ENCODE results near the gene WFIKKN1. TPM values are rescaled to one million over a fixed set of nuclear protein-coding genes. Genes with fewer than 3 reads are reported as not detected.

WFIKKN1 gene
- total and polyA plus RNA-seq, 7 donors, result 0.30 to 2.0 (median 0.36) TPM

DNA sequence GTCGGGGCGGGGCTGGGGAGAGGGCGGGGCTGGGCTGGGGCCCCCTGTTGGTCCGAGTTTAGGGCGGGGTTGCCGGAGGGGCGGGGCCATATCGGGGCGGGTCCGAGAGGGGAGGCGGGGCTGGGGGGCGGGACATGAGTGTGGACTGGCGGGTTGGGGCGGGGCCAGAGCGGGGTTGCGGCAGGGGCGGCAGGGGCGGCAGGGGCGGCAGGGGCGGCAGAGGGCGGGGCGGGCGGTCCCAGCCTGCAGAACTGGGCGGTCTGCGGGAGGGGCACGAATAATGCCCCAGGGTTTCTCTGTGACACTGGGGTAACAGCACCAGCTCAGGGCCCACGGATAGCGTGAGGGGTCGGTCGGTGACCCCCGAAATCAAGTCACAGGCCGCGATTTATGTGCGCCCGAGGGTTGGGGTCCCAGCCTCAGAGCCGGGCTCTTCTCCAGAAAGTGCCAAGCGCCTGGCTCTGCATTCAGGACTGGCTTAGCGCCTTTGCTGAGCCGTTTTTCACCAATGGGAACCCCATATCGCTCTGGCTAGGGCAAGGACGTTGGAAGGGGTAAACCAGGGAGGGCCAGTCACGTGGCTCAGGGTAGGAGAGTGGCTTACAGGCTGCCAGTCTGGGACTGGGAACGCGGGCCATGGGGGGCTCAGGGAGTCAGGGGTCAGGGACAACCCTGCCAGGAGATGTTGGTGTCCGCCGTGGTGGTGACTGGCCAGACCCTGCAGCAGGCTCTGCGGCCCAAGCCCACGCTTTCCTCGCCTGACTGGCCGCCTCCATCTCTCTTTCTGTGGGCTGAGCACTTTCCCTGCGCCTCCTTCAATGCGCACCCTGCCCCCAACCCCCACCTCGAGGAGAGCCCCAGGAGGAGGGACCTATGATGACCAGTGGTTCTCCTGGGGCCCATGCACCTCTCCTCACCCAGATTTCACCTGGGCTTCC, 6.6 kb downstream of the WFIKKN1 start:
- H3K4me1 ChIP-seq, result peaks cover 24% of the 10 kb centered on the region
- ATAC-seq (peak; percentile 79 to 82 (median 80)), DNase-seq (peak; percentile 93 to 96)
- 15 to 21% (median 15%) methylated on average over 33 to 53 of the region's 53 CpGs for WGBS, 3 donors
- peak overlapping the region; percentile 78 for H3K4me3 ChIP-seq
- intact Hi-C loops (cut with DNase I), result no loop called here
- no peaks in the 10 kb centered on the region for H3K27me3 ChIP-seq (ENCODE audit: insufficient read depth in 3 of 3, low read length in 2 of 3)
- H3K27ac ChIP-seq, result peak overlapping the region; percentile 90
- no peaks in the 10 kb centered on the region for H3K9me3 ChIP-seq
- TF ChIP-seq, protein P1, sequence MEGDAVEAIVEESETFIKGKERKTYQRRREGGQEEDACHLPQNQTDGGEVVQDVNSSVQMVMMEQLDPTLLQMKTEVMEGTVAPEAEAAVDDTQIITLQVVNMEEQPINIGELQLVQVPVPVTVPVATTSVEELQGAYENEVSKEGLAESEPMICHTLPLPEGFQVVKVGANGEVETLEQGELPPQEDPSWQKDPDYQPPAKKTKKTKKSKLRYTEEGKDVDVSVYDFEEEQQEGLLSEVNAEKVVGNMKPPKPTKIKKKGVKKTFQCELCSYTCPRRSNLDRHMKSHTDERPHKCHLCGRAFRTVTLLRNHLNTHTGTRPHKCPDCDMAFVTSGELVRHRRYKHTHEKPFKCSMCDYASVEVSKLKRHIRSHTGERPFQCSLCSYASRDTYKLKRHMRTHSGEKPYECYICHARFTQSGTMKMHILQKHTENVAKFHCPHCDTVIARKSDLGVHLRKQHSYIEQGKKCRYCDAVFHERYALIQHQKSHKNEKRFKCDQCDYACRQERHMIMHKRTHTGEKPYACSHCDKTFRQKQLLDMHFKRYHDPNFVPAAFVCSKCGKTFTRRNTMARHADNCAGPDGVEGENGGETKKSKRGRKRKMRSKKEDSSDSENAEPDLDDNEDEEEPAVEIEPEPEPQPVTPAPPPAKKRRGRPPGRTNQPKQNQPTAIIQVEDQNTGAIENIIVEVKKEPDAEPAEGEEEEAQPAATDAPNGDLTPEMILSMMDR (IDR thresholded peaks at IDR 0.05), result no peak
- H3K36me3 ChIP-seq (ENCODE audit: insufficient read depth in 1 of 2, low read depth in 1 of 2), result peaks cover 0 to 13% of the 10 kb centered on the region in 2 donors

DNA sequence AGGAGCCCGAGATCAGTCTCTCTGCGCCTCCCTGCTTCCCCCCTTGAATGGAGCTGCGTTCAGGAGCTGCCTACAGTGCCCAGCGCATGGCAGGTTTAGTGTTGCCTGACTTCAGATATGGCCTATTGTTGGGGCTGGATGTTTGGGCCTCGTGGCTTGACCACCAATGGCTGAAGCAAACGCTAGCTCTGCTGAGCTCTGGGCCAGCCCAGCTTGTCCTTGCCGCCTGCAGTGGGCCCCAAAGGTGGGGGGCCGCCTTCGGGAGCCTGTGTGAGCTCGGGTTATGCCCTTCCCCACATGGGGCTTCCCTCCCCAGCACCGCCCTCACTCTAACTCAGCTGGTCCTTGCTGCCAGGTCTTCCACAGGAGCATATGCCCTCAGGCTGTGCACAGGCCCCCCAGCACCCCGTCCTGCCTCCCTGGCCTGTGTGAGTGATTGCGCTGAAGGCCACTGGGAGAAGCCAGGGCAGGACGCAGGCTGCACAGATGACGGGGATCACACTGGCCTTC, 7.3 kb downstream of the WFIKKN1 start:
- peaks cover 0 to 13% of the 10 kb centered on the region in 2 donors for H3K36me3 ChIP-seq (ENCODE audit: insufficient read depth in 1 of 2, low read depth in 1 of 2)
- DNase-seq (no peak), ATAC-seq (no peak)
- no peaks in the 10 kb centered on the region for H3K27me3 ChIP-seq (ENCODE audit: insufficient read depth in 3 of 3, low read length in 2 of 3)
- TF ChIP-seq, protein P1 (IDR thresholded peaks at IDR 0.05), result no peak
- peaks cover 31% of the 10 kb centered on the region for H3K4me1 ChIP-seq
- H3K4me3 ChIP-seq, result peak overlapping the region; percentile 78
- WGBS, 3 donors, result 69 to 78% (median 78%) methylated on average over 15 of the region's 15 CpGs
- intact Hi-C loops (cut with DNase I), result no loop called here
- H3K27ac ChIP-seq, result peak overlapping the region; percentile 61
- no peaks in the 10 kb centered on the region for H3K9me3 ChIP-seq

DNA sequence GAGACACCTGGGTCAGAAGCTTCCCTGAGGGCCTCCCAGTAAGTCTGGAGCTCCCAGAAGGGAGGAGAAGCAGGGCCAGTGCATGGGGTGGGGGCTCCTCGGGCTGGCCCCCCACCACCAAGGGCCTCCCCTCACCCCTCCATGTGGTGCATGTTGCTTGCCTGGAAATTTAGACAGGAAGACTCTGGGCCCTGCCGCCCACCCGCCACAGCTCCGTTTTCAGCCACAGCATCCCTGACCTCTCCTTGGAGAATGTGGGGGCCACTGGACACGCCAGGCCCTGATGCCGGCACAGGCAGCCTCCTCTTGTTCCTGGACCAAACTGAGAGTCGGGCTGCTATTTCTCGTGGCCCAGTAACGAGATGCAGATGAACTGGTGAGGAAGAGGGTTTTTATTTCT, 8.1 kb downstream of the WFIKKN1 start:
- ATAC-seq, result no peak
- H3K27me3 ChIP-seq (ENCODE audit: insufficient read depth in 3 of 3, low read length in 2 of 3), result no peaks in the 10 kb centered on the region
- TF ChIP-seq, protein P1 (IDR thresholded peaks at IDR 0.05), result no peak
- 66 to 80% (median 71%) methylated on average over 7 to 9 of the region's 9 CpGs for WGBS, 3 donors
- intact Hi-C loops (cut with DNase I), result loop anchor here in 1 of 2 donors (1.0 kb wide), 1 partner anchor 20 kb away; no protein-coding TSS in a partner anchor
- peaks cover 0 to 7% of the 10 kb centered on the region in 2 donors for H3K36me3 ChIP-seq (ENCODE audit: insufficient read depth in 1 of 2, low read depth in 1 of 2)
- H3K27ac ChIP-seq, result peak overlapping the region; percentile 27
- H3K9me3 ChIP-seq, result no peaks in the 10 kb centered on the region
- no peak overlapping the region for H3K4me3 ChIP-seq
- peaks cover 38% of the 10 kb centered on the region for H3K4me1 ChIP-seq
- no peak for DNase-seq

GRCh38 chr16:640614-641013, 9.8 kb downstream of the WFIKKN1 start:
- Histone ChIP-seq H3K4me1 (peaks cover 45% of the 10 kb centered on the region), H3K4me3 (no peak overlapping the region), H3K36me3 (ENCODE audit: insufficient read depth in 1 of 2, low read depth in 1 of 2) (peaks cover 0 to 5% of the 10 kb centered on the region in 2 donors), H3K27me3 (ENCODE audit: insufficient read depth in 3 of 3, low read length in 2 of 3) (no peaks in the 10 kb centered on the region), H3K27ac (peak overlapping the region; percentile 46), H3K9me3 (no peaks in the 10 kb centered on the region)
- TF ChIP-seq, protein P1 (IDR thresholded peaks at IDR 0.05), result no peak
- ATAC-seq (no peak), DNase-seq (no peak)
- 81 to 94% (median 88%) methylated on average over 5 of the region's 5 CpGs for WGBS, 3 donors
- intact Hi-C loops (cut with DNase I), result no loop called here

Measured in psoas muscle (tissue), 8 donors.